ENCODE results near the gene SLC23A1. TPM values are rescaled to one million over a fixed set of nuclear protein-coding genes. Genes with fewer than 3 reads are reported as not detected.

Gene SLC23A1
- total and polyA plus RNA-seq, 4 donors, result 0.40 to 0.99 (median 0.78) TPM; not detected in 1

GRCh38 chr5:139408191-139408590 lies 25.1 kb upstream of the SLC23A1 start:
- Histone ChIP-seq H3K27ac (ENCODE audit: low read depth, low read length) (no peak overlapping the region), H3K4me1 (ENCODE audit: control insufficient read depth, insufficient read depth, low read length) (peaks cover 17% of the 10 kb centered on the region), H3K27me3 (ENCODE audit: control insufficient read depth, insufficient read depth, low read length) (no peaks in the 10 kb centered on the region), H3K9me3 (ENCODE audit: control insufficient read depth, insufficient read depth, low read length) (no peaks in the 10 kb centered on the region), H3K36me3 (ENCODE audit: control insufficient read depth, insufficient read depth, low read length) (peaks cover 10% of the 10 kb centered on the region), H3K4me3 (ENCODE audit: low read depth, low read length) (no peak overlapping the region)
- no peak for DNase-seq (ENCODE audit: low read depth in 4 of 6, low spot score in 6 of 6)
- WGBS (ENCODE audit: insufficient coverage), result 83% methylated on average over 2 of the region's 7 CpGs

GRCh38 chr5:139407517-139407916 lies 24.4 kb upstream of the SLC23A1 start:
- Histone ChIP-seq H3K27me3 (ENCODE audit: control insufficient read depth, insufficient read depth, low read length) (no peaks in the 10 kb centered on the region), H3K27ac (ENCODE audit: low read depth, low read length) (no peak overlapping the region), H3K4me1 (ENCODE audit: control insufficient read depth, insufficient read depth, low read length) (peaks cover 24% of the 10 kb centered on the region), H3K36me3 (ENCODE audit: control insufficient read depth, insufficient read depth, low read length) (peaks cover 7% of the 10 kb centered on the region), H3K4me3 (ENCODE audit: low read depth, low read length) (no peak overlapping the region), H3K9me3 (ENCODE audit: control insufficient read depth, insufficient read depth, low read length) (no peaks in the 10 kb centered on the region)
- DNase-seq (ENCODE audit: low read depth in 4 of 6, low spot score in 6 of 6), result no peak

GRCh38 chr5:139406963-139407362 lies 23.9 kb upstream of the SLC23A1 start:
- no peaks in the 10 kb centered on the region for H3K9me3 ChIP-seq (ENCODE audit: control insufficient read depth, insufficient read depth, low read length)

GRCh38 chr5:139404484-139404840 lies 21.4 kb upstream of the SLC23A1 start:
- no peak for DNase-seq (ENCODE audit: low read depth in 4 of 6, low spot score in 6 of 6)
- 0% methylated on average over 1 of the region's 5 CpGs for WGBS (ENCODE audit: insufficient coverage)
- peaks cover 8% of the 10 kb centered on the region for H3K36me3 ChIP-seq (ENCODE audit: control insufficient read depth, insufficient read depth, low read length)

More at GRCh38 chr5:139406963-139407362, 23.9 kb upstream of the SLC23A1 start:
- Histone ChIP-seq H3K27me3 (ENCODE audit: control insufficient read depth, insufficient read depth, low read length) (no peaks in the 10 kb centered on the region), H3K27ac (ENCODE audit: low read depth, low read length) (no peak overlapping the region), H3K4me3 (ENCODE audit: low read depth, low read length) (no peak overlapping the region), H3K4me1 (ENCODE audit: control insufficient read depth, insufficient read depth, low read length) (peaks cover 25% of the 10 kb centered on the region), H3K36me3 (ENCODE audit: control insufficient read depth, insufficient read depth, low read length) (peaks cover 3% of the 10 kb centered on the region)
- WGBS (ENCODE audit: insufficient coverage), result 93% methylated on average over 2 of the region's 2 CpGs
- no peak for DNase-seq (ENCODE audit: low read depth in 4 of 6, low spot score in 6 of 6)

GRCh38 chr5:139403787-139404483 lies 20.8 kb upstream of the SLC23A1 start, which contains the start of gene SPATA24:
Gene SPATA24, minus strand, starts transcription at chr5:139404089. Its CDS starts 29 bp downstream, at chr5:139404060.
- no peaks in the 10 kb centered on the region for H3K27me3 ChIP-seq (ENCODE audit: control insufficient read depth, insufficient read depth, low read length)
- no peaks in the 10 kb centered on the region for H3K9me3 ChIP-seq (ENCODE audit: control insufficient read depth, insufficient read depth, low read length)
- peaks cover 25% of the 10 kb centered on the region for H3K4me1 ChIP-seq (ENCODE audit: control insufficient read depth, insufficient read depth, low read length)
- WGBS (ENCODE audit: insufficient coverage), result 0% methylated on average over 41 of the region's 41 CpGs
- peak within 1 kb of the TSS; percentile 99 for H3K27ac ChIP-seq (ENCODE audit: low read depth, low read length)
- peaks cover 8% of the 10 kb centered on the region for H3K36me3 ChIP-seq (ENCODE audit: control insufficient read depth, insufficient read depth, low read length)
- DNase-seq (ENCODE audit: low read depth in 4 of 6, low spot score in 6 of 6), result peak; percentile 94 to 99 (median 96)
- H3K4me3 ChIP-seq (ENCODE audit: low read depth, low read length), result peak within 1 kb of the TSS; percentile 79

More at GRCh38 chr5:139404484-139404840, 21.4 kb upstream of the SLC23A1 start:
- Histone ChIP-seq H3K9me3 (ENCODE audit: control insufficient read depth, insufficient read depth, low read length) (no peaks in the 10 kb centered on the region), H3K4me3 (ENCODE audit: low read depth, low read length) (peak overlapping the region; percentile 79), H3K4me1 (ENCODE audit: control insufficient read depth, insufficient read depth, low read length) (peaks cover 25% of the 10 kb centered on the region), H3K27me3 (ENCODE audit: control insufficient read depth, insufficient read depth, low read length) (no peaks in the 10 kb centered on the region), H3K27ac (ENCODE audit: low read depth, low read length) (peak overlapping the region; percentile 99)

GRCh38 chr5:139403418-139403786 lies 20.3 kb upstream of the SLC23A1 start:
- Histone ChIP-seq H3K36me3 (ENCODE audit: control insufficient read depth, insufficient read depth, low read length) (peaks cover 8% of the 10 kb centered on the region), H3K4me1 (ENCODE audit: control insufficient read depth, insufficient read depth, low read length) (peaks cover 25% of the 10 kb centered on the region), H3K4me3 (ENCODE audit: low read depth, low read length) (peak overlapping the region; percentile 79), H3K27ac (ENCODE audit: low read depth, low read length) (peak overlapping the region; percentile 99), H3K9me3 (ENCODE audit: control insufficient read depth, insufficient read depth, low read length) (no peaks in the 10 kb centered on the region), H3K27me3 (ENCODE audit: control insufficient read depth, insufficient read depth, low read length) (no peaks in the 10 kb centered on the region)
- no peak for DNase-seq (ENCODE audit: low read depth in 4 of 6, low spot score in 6 of 6)
- WGBS (ENCODE audit: insufficient coverage), result 19% methylated on average over 7 of the region's 7 CpGs

GRCh38 chr5:139402561-139403158 lies 19.6 kb upstream of the SLC23A1 start:
- Histone ChIP-seq H3K4me3 (ENCODE audit: low read depth, low read length) (no peak overlapping the region), H3K4me1 (ENCODE audit: control insufficient read depth, insufficient read depth, low read length) (peaks cover 21% of the 10 kb centered on the region), H3K9me3 (ENCODE audit: control insufficient read depth, insufficient read depth, low read length) (no peaks in the 10 kb centered on the region), H3K36me3 (ENCODE audit: control insufficient read depth, insufficient read depth, low read length) (peaks cover 8% of the 10 kb centered on the region), H3K27ac (ENCODE audit: low read depth, low read length) (no peak overlapping the region), H3K27me3 (ENCODE audit: control insufficient read depth, insufficient read depth, low read length) (no peaks in the 10 kb centered on the region)
- 77% methylated on average over 4 of the region's 7 CpGs for WGBS (ENCODE audit: insufficient coverage)
- DNase-seq (ENCODE audit: low read depth in 4 of 6, low spot score in 6 of 6), result no peak

GRCh38 chr5:139401546-139401945 lies 18.4 kb upstream of the SLC23A1 start:
- H3K4me3 ChIP-seq (ENCODE audit: low read depth, low read length), result no peak overlapping the region
- WGBS (ENCODE audit: insufficient coverage), result 97% methylated on average over 10 of the region's 10 CpGs
- DNase-seq (ENCODE audit: low read depth in 4 of 6, low spot score in 6 of 6), result no peak
- H3K27me3 ChIP-seq (ENCODE audit: control insufficient read depth, insufficient read depth, low read length), result no peaks in the 10 kb centered on the region
- H3K36me3 ChIP-seq (ENCODE audit: control insufficient read depth, insufficient read depth, low read length), result peaks cover 12% of the 10 kb centered on the region
- no peaks in the 10 kb centered on the region for H3K9me3 ChIP-seq (ENCODE audit: control insufficient read depth, insufficient read depth, low read length)
- no peak overlapping the region for H3K27ac ChIP-seq (ENCODE audit: low read depth, low read length)
- H3K4me1 ChIP-seq (ENCODE audit: control insufficient read depth, insufficient read depth, low read length), result peaks cover 21% of the 10 kb centered on the region

GRCh38 chr5:139399501-139400121 lies 16.5 kb upstream of the SLC23A1 start:
- Histone ChIP-seq H3K27ac (ENCODE audit: low read depth, low read length) (no peak overlapping the region), H3K36me3 (ENCODE audit: control insufficient read depth, insufficient read depth, low read length) (peaks cover 13% of the 10 kb centered on the region), H3K4me1 (ENCODE audit: control insufficient read depth, insufficient read depth, low read length) (peaks cover 29% of the 10 kb centered on the region), H3K9me3 (ENCODE audit: control insufficient read depth, insufficient read depth, low read length) (no peaks in the 10 kb centered on the region), H3K4me3 (ENCODE audit: low read depth, low read length) (no peak overlapping the region), H3K27me3 (ENCODE audit: control insufficient read depth, insufficient read depth, low read length) (peaks cover 14% of the 10 kb centered on the region)
- no peak for DNase-seq (ENCODE audit: low read depth in 4 of 6, low spot score in 6 of 6)
- WGBS (ENCODE audit: insufficient coverage), result 68% methylated on average over 5 of the region's 6 CpGs

All from spinal cord (tissue), 10 donors.